Measurements from ENCODE around the gene BCO2. TPM values are rescaled to one million over a fixed set of nuclear protein-coding genes. Genes with fewer than 3 reads are reported as not detected.

The BCO2 gene
- 10 to 100 TPM in 3 of 4 donors, 1 to 10 TPM in 1; 9.9 to 56.2 (median 25.4) TPM for total RNA-seq

GRCh38 chr11:112174789-112175598 lies at the start of gene BCO2:
TSS of gene BCO2 (plus strand) at chr11:112175512. CDS start at chr11:112175602, 90 bp downstream.
- no peaks in the 10 kb centered on the region for H3K9me3 ChIP-seq

GRCh38 chr11:112127056-112127455 lies 48.3 kb upstream of the BCO2 start:
- no peak for TF ChIP-seq POLR2A (IDR thresholded peaks at IDR 0.05)
- TF ChIP-seq CTCF (IDR thresholded peaks at IDR 0.05) = no peak
- H3K4me3 ChIP-seq = no peak overlapping the region
- H3K9me3 ChIP-seq = no peaks in the 10 kb centered on the region
- no peaks in the 10 kb centered on the region for H3K27me3 ChIP-seq
- no peaks in the 10 kb centered on the region for H3K36me3 ChIP-seq
- DNase-seq = no peak
- no peak overlapping the region for H3K27ac ChIP-seq
- peaks cover 0 to 24% (median 1%) of the 10 kb centered on the region in 4 donors for H3K4me1 ChIP-seq

More at GRCh38 chr11:112174789-112175598, at the start of gene BCO2:
- Histone ChIP-seq H3K27ac (peak within 1 kb of the TSS in 2 of 4 donors; percentile 4 to 65), H3K4me3 (peak within 1 kb of the TSS in 3 of 4 donors; percentile 6 to 50 (median 39)), H3K4me1 (peaks cover 0 to 9% (median 3%) of the 10 kb centered on the region in 4 donors), H3K27me3 (no peaks in the 10 kb centered on the region), H3K36me3 (no peaks in the 10 kb centered on the region)
- peak; percentile 13 to 97 (median 85) for TF ChIP-seq CTCF (IDR thresholded peaks at IDR 0.05)
- TF ChIP-seq POLR2A (IDR thresholded peaks at IDR 0.05) = no peak
- DNase-seq = peak; percentile 41 to 89 (median 74)

- H3K27me3 ChIP-seq = no peaks in the 10 kb centered on the region
- peaks cover 0 to 38% (median 1%) of the 10 kb centered on the region in 4 donors for H3K4me1 ChIP-seq
- TF ChIP-seq CTCF (IDR thresholded peaks at IDR 0.05) = no peak
- peak in 1 of 2 donors; percentile 19 for TF ChIP-seq POLR2A (IDR thresholded peaks at IDR 0.05)
- H3K36me3 ChIP-seq = no peaks in the 10 kb centered on the region
- DNase-seq = peak in 2 of 3 donors; percentile 86 to 92
- no peak overlapping the region for H3K4me3 ChIP-seq
- peak overlapping the region in 3 of 4 donors; percentile 22 to 80 (median 78) for H3K27ac ChIP-seq
- no peaks in the 10 kb centered on the region for H3K9me3 ChIP-seq
Measured at GRCh38 chr11:112128483-112129121, 46.7 kb upstream of the BCO2 start.

GRCh38 chr11:112129656-112130055 lies 45.7 kb upstream of the BCO2 start:
- no peaks in the 10 kb centered on the region for H3K36me3 ChIP-seq
- peak overlapping the region in 2 of 4 donors; percentile 78 to 80 for H3K27ac ChIP-seq
- peaks cover 0 to 38% (median 1%) of the 10 kb centered on the region in 4 donors for H3K4me1 ChIP-seq
- no peak for TF ChIP-seq POLR2A (IDR thresholded peaks at IDR 0.05)
- no peak for TF ChIP-seq CTCF (IDR thresholded peaks at IDR 0.05)
- H3K27me3 ChIP-seq = no peaks in the 10 kb centered on the region
- no peak for DNase-seq
- no peak overlapping the region for H3K4me3 ChIP-seq
- H3K9me3 ChIP-seq = no peaks in the 10 kb centered on the region

- Histone ChIP-seq H3K36me3 (no peaks in the 10 kb centered on the region), H3K27me3 (no peaks in the 10 kb centered on the region), H3K27ac (peak overlapping the region in 2 of 4 donors; percentile 77 to 90), H3K9me3 (no peaks in the 10 kb centered on the region), H3K4me3 (no peak overlapping the region), H3K4me1 (peaks cover 0 to 38% (median 1%) of the 10 kb centered on the region in 4 donors)
- no peak for DNase-seq
- TF ChIP-seq CTCF (IDR thresholded peaks at IDR 0.05) (no peak), POLR2A (IDR thresholded peaks at IDR 0.05) (no peak)
Measured at GRCh38 chr11:112132737-112133136, 42.6 kb upstream of the BCO2 start.

All from Peyer's patch (tissue), 4 donors.